Esophagus squamous epithelium (tissue), 4 donors: ENCODE measurements around the gene PSME4.

ENCODE experiments used
- CTCF ChIP-seq, 6 experiments: fragments of 450-650 bp in 4 of 6; fragments of 200-600 bp in 2 of 6; sonication (generic) in 2 of 6; IDR thresholded peaks; one replicate each; pipeline ENCODE4 v1.5.1; 2016 to 2019; ENCODE audit warnings: antibody characterized with exemption in 6 of 6, mild to moderate bottlenecking in 4 of 6, moderate library complexity in 4 of 6
- POLR2A ChIP-seq, 4 donors: fragments of 450-650 bp; IDR thresholded peaks; one replicate each; pipeline ENCODE4 v1.6.1; 2017; ENCODE audit warnings: antibody characterized with exemption in 4 of 4, mild to moderate bottlenecking in 4 of 4, moderate library complexity in 3 of 4

GRCh38 chr2:53938904-53939303, 31.9 kb downstream of the PSME4 start:
- no peak for TF ChIP-seq CTCF (IDR thresholded peaks at IDR 0.05)
- no peak for TF ChIP-seq POLR2A (IDR thresholded peaks at IDR 0.05)
